GM19452 (cell line): ENCODE data around the gene ZNF746.

Experiments
- ATAC-seq: cut with Tn5 transposase; IDR thresholded peaks from one replicate; pipeline ENCODE4 v1.9.1; 2021; ENCODE audit not compliant: unreplicated experiment

The ZNF746 gene

GRCh38 chr7:149430192-149430591 lies 67.4 kb downstream of the ZNF746 start:
- no peak for ATAC-seq

- no peak for ATAC-seq
Measured at GRCh38 chr7:149427893-149428292, 69.7 kb downstream of the ZNF746 start.

GRCh38 chr7:149427096-149427680 lies 70.4 kb downstream of the ZNF746 start:
- ATAC-seq = no peak

GRCh38 chr7:149423449-149424110 lies 74.0 kb downstream of the ZNF746 start:
- no peak for ATAC-seq

GRCh38 chr7:149422914-149423301 lies 74.7 kb downstream of the ZNF746 start:
- peak; percentile 20 for ATAC-seq
